DMS114 treated with DMSO at 0.1 percent for 48 hours (cell line): ENCODE data around the gene APH1B.
"Not testable (repeated sequence)": the region's sequence is repeated elsewhere in the genome, so short reads cannot be mapped to it uniquely, and the experiment has no call there.

ENCODE experiments used
- DNase-seq: peaks from one replicate; lab custom pipeline; 2025; ENCODE audit not compliant: unreplicated experiment; lab: John Stamatoyannopoulos, UW

APH1B gene

DNA sequence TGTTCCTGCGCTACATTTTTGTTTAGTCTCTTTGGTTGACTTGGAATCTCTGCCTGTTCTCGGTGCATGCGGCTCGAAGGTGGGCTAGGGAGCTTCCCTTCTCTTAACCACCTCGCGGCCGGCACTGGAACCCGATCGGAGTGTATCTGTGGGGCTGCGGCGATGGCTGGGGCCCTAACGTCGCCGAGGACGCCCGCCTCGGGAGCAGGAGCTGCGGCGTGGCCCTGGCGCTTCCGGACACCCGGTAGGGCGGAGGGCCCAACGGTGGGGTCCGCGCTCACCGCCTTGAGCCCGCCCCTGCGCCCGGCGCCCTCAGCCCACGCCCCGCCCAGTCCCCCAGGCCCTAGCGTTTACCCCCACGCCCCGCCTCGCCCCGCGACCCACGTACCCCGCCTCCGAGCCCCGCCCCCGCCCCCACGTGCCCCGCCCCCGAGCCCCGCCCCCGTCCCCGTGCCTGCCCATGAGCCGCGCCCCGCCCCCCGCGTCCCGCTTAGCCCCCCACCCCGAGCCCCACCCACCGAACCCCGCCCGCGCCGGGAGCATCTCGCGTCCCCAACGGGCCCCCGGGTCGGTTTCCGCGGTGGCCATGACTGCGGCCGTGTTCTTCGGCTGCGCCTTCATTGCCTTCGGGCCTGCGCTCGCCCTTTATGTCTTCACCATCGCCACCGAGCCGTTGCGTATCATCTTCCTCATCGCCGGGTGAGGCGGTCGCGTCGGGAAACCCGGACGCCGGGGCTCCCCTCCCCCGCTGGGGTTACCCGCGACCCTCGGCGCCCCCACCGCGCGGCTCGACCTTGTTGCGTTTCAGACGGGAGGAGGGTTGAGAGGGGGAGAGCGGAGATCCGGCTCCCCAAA lies at the start of gene APH1B:
APH1B (plus strand) TSS at position 568 of the 855 bp plus-strand sequence; CDS start at position 587, 19 bp downstream.
- peak; percentile 56 for DNase-seq

DNA sequence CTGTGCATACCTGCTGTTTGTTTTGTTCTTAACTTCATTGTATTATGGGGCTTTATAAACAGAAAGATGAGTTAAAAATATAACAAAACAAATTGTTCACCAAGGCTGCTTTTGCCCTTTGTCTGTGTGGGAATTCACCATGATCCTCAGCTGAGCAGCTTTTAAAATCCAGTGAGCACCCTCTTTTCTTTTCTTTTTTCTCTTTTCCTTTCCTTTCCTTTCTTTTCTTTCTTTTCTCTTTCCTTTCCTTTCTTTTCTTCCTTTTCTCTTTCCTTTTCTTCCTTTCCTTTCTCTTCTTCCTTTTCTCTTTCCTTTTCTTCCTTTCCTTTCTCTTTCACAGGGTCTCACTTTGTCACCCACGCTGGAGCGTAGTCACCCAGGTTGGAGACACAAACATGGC lies 49.7 kb upstream of the APH1B start:
- DNase-seq: no peak

GRCh38 chr15:63231206-63231605 lies 46.2 kb upstream of the APH1B start:
- no peak for DNase-seq

GRCh38 chr15:63231706-63232105 lies 45.7 kb upstream of the APH1B start:
- DNase-seq: no peak

DNA sequence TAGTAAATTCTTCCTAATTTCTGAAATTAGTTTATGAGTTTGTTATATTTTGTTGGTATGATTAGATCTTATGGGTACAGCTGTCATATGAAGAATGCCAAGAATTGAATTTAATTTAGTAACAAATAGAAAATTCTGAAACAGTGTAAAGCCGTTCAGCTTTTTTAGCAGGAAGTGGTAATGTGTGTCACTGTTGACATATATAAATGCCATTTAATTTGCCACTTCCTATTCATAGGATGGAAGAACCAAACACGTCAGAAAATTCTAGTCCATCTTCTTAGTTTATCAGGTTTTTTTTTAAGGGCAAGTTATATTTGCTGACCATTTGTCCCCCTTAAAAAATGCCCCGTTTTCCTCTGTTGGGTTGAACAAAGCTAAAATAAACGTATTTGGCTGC lies 45.0 kb upstream of the APH1B start:
- no peak for DNase-seq

DNA sequence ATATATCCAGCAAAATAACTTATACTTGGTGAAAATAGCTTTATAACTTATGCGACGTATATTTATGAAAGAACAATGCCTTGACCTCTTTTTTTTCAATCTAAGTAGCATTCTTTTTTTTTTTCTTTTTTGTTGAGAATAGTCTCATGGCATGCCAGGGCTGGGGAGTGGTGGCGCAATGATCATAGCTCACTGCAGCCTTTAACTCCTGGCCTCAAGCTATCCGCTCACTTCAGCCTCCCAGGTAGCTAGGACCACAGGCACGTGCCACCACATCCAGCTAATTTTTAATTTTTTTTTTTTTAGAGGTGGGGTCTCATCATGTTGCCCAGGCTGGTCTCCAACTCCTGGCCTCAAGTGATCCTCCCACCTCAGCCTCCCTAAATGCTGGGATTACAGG lies 44.5 kb upstream of the APH1B start:
- no peak for DNase-seq

- no peak for DNase-seq
Observed at GRCh38 chr15:63233667-63234423, 43.6 kb upstream of the APH1B start.

GRCh38 chr15:63234451-63234870 lies 42.9 kb upstream of the APH1B start:
- no peak for DNase-seq

- DNase-seq: no peak
Observed at GRCh38 chr15:63236272-63236671, 41.1 kb upstream of the APH1B start.

DNA sequence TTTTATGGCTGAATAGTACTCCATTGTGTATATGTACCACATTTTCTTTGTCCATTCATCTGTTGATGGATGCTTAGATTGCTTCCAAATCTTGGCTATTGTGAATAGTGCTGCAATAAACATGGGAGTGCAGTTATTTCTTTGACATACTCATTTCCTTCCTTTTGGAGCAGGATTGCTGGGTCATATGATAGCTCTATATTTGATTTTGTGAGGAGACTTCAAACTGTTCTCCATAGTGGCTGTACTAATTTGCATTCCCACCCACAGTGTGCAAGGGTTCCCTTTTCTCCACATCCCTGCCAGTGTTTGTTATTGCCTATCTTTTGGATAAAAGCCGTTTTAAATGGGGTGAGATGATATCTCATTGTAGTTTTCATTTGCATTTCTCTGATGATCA lies 40.3 kb upstream of the APH1B start:
- not testable (repeated sequence) for DNase-seq

DNA sequence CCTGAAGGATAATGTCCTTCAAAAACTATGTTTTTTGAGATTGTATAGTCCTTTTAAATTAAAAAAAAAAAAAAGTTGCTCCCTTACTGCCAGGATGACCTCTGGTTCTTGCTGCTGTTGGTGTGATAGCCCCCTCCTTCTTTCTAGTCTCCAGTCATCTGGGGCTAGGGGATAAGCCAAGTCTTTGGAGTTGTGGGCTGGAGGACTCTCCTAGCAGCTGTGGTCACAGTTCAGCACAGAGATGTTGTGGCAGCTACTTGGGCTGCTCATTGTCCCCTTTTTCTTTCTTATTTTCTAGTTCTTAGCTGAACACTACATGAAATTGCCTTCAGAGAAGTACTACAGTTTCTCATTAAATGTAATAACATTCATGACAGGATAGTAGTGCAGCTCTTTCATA lies 39.2 kb upstream of the APH1B start:
- DNase-seq: no peak

DNA sequence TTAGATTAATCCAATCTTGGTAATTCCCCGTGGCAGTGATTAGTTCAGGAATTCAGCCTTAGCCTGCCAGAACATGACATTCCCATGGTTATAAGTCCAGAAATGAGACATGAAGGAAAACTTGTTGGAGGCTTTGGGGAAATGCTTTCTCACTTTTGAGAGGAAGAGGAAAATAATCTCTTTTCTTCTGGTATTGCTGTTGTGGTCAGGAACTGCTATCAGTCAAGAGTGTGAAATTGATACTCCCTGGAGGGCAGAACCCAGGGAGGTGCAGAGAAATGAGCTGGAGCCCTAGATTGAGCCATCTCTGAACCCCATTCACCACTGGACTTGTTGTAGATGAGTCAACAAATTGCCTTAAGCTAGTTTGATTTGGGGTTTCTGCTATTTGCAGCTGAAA lies 38.6 kb upstream of the APH1B start:
- no peak for DNase-seq

DNA sequence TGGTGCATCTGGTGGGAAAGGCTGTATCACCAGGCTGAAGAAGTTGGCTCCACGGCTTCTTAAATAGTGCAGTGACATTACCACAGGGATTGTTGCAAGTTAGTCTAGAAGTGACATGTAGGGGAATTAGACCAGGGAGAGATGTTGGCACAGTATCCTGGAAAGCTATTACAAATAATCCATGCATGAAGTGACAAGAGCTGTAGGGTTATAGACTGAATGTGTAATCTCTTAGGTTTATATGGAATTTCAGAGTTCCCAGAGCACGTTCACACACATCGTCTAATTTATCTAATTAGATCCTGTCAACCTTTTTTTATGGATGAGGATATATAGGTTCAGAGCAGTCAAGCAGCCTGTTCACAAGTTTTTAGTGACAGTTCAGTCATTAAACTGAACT lies 37.3 kb upstream of the APH1B start:
- DNase-seq: no peak

GRCh38 chr15:63241316-63241715 lies 36.1 kb upstream of the APH1B start:
- DNase-seq: no peak

- DNase-seq: no peak
Observed at GRCh38 chr15:63243101-63243500, 34.3 kb upstream of the APH1B start.

GRCh38 chr15:63243776-63244175 lies 33.6 kb upstream of the APH1B start:
- no peak for DNase-seq

DNA sequence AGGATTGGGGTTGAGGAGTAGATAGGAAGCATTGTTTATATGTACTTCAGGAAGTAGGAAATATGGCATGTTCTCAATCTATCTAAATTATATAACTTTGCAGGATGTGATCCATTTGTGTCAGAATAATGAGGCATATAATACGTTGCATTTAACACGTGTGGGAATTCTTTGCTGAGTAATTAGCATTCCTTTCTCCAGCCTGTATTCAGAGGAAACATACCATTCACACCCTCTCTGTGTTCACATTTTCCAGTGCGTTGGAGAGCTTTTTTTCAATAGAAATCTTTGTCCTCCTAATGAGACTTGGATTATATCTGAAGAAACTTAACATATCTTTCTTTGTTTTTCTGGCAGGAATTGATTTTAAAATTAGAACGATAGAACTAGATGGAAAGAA lies 33.0 kb upstream of the APH1B start:
- no peak for DNase-seq

DNA sequence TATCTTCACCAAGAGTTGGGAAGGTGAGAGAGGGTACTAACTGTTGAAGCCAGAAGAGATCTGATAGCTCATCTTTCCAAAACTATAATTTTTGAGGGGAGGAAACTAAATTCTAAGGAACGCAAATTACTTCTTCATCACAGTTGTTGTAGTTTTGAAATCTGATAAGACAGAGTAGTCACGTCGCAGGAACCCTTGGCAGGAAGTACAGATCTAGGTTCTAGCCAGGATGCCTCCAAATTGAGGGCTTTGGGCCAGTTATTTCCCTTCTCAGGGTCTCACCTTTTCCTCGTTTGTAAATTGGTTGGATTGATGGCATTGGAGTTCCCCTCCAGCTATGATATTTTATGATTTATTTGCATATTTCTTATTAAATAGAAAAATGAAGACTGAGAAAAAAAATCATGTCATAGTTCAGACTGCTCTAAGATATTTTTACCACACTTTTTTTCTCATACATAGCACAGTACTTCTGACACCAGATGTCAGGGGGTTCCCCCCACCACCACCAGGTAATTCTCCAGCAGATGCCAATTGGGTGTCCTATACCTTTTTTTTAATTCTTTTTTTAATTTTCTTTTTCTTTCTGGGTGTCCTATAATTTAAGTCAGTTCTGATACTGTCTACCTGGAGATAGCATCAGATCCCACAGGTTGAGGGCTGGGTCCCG lies 32.3 kb upstream of the APH1B start:
- DNase-seq: no peak

GRCh38 chr15:63246691-63247469 lies 30.5 kb upstream of the APH1B start:
- no peak for DNase-seq

DNA sequence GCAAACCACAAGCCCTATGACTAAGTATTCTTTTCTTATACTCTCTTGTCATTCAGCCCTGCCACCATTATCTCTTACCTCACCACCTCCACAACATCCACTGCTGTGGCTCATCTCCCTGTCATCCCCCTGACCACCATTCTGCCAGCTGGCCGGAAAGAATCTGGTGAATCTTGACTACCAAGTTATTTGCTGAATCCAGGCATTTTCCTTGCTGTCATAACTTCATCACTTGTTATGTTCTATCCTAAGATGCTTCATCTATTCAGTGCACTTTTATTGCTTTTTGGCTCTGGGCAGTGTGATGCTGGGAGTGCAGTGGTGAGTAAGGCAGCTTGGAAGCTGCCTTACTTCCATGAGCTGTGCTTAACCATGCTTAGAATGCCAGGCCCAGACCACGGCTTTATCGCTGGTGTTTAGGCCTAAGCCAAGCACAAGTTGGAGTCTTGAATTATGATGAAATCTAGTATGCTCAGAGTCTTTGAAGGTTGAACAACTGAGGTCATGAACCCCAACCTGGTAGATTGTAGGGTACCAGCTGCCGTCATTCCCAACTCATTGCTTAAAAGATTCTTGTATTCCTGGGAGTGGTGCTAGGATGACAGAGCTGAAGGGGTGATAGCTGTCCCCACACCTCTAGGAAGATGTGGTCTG lies 27.0 kb upstream of the APH1B start:
- no peak for DNase-seq
